CD14-positive monocyte (primary cell): ENCODE results near the gene PTK6. TPM values are rescaled to one million over a fixed set of nuclear protein-coding genes. Genes with fewer than 3 reads are reported as not detected.

Experiments used
- DNase-seq, 3 donors: peaks; one replicate each; pipeline ENCODE4 v3.0.0-alpha.2; 2011 to 2022
- H2AFZ ChIP-seq: 2 replicates; pipeline ENCODE4 v1.6.0; 2012; ENCODE audit warnings: mild to moderate bottlenecking, low read depth, low read length, inconsistent platforms; ENCODE audit not compliant: insufficient read depth, poor library complexity, severe bottlenecking
- H3K27ac ChIP-seq, 2 donors: 1 replicate in 1 of 2; 2 replicates in 1 of 2; pipeline ENCODE4 v1.5.1; 2012 to 2013; ENCODE audit warnings: low read length in 2 of 2, control low read depth in 1 of 2, inconsistent platforms in 1 of 2, low read depth in 1 of 2, mild to moderate bottlenecking in 1 of 2
- H3K27me3 ChIP-seq, 2 donors: one replicate each; pipeline versions ENCODE4 v1.6.0 to v1.6.1; 2011 to 2013; ENCODE audit warnings: low read length in 2 of 2; ENCODE audit not compliant: control insufficient read depth in 2 of 2, insufficient read depth in 2 of 2
- H3K36me3 ChIP-seq, 2 donors: replicated peaks in 1 of 2; 1 replicate in 1 of 2; 2 replicates in 1 of 2; pipeline versions ENCODE4 v1.5.1 to v1.6.1; 2012 to 2013; ENCODE audit warnings: low read length in 2 of 2, control low read depth in 1 of 2, inconsistent platforms in 1 of 2, mild to moderate bottlenecking in 1 of 2; ENCODE audit not compliant: insufficient read depth in 2 of 2, control insufficient read depth in 1 of 2
- H3K4me1 ChIP-seq, 2 donors: 1 replicate in 1 of 2; 2 replicates in 1 of 2; pipeline versions ENCODE4 v1.5.1 to v1.6.1; 2012 to 2013; ENCODE audit warnings: low read length in 2 of 2, control low read depth in 1 of 2, inconsistent platforms in 1 of 2, mild to moderate bottlenecking in 1 of 2, moderate library complexity in 1 of 2; ENCODE audit not compliant: insufficient read depth in 2 of 2, control insufficient read depth in 1 of 2
- H3K4me2 ChIP-seq: replicated peaks from 2 replicates; pipeline ENCODE3; 2012; ENCODE audit warnings: low read length, moderate library complexity, mild to moderate bottlenecking; ENCODE audit not compliant: poor library complexity, severe bottlenecking; ENCODE audit errors: extremely low read depth
- H3K4me3 ChIP-seq, 3 experiments: fragments of 200-600 bp in 1 of 3; sonication (generic) in 1 of 3; replicated peaks in 1 of 3; 1 replicate in 2 of 3; 2 replicates in 1 of 3; pipeline ENCODE4 v1.5.1; 2011 to 2013; ENCODE audit warnings: low read length in 3 of 3, mild to moderate bottlenecking in 3 of 3, control low read depth in 2 of 3, low read depth in 2 of 3, inconsistent platforms in 1 of 3, moderate library complexity in 1 of 3
- H3K79me2 ChIP-seq: 2 replicates; pipeline ENCODE4 v1.6.0; 2012; ENCODE audit warnings: mild to moderate bottlenecking, control low read depth, inconsistent platforms, low read length, moderate library complexity; ENCODE audit not compliant: insufficient read depth
- H3K9ac ChIP-seq: 2 replicates; pipeline ENCODE4 v1.6.0; 2017; ENCODE audit warnings: low read length, mild to moderate bottlenecking; ENCODE audit not compliant: insufficient read depth, poor library complexity, severe bottlenecking
- H3K9me3 ChIP-seq, 2 donors: replicated peaks in 1 of 2; 1 replicate in 1 of 2; 2 replicates in 1 of 2; pipeline versions ENCODE4 v1.5.1 to v1.6.1; 2012 to 2013; ENCODE audit warnings: low read length in 2 of 2, control low read depth in 1 of 2; ENCODE audit not compliant: control insufficient read depth in 1 of 2, insufficient read depth in 1 of 2
- H4K20me1 ChIP-seq: 2 replicates; pipeline ENCODE4 v1.6.0; 2012; ENCODE audit warnings: mild to moderate bottlenecking, low read length, control low read depth, moderate library complexity; ENCODE audit not compliant: insufficient read depth
- H3K27ac Mint-ChIP-seq, 7 donors: one replicate each; pipeline ENCODE4 v1.8.0; 2020; ENCODE audit warnings: mild to moderate bottlenecking in 7 of 7, mixed read lengths in 7 of 7, moderate library complexity in 6 of 7, inconsistent platforms in 2 of 7
- H3K27me3 Mint-ChIP-seq, 3 donors: one replicate each; pipeline ENCODE4 v1.8.0; 2021 to 2022; ENCODE audit warnings: low read depth in 3 of 3, mild to moderate bottlenecking in 3 of 3, mixed read lengths in 3 of 3, moderate library complexity in 3 of 3, inconsistent platforms in 1 of 3
- H3K36me3 Mint-ChIP-seq, 2 donors: one replicate each; pipeline ENCODE4 v1.8.0; 2020; ENCODE audit warnings: mixed read lengths in 2 of 2, inconsistent platforms in 1 of 2, mild to moderate bottlenecking in 1 of 2
- H3K4me1 Mint-ChIP-seq: one replicate; pipeline ENCODE4 v1.8.0; 2020; ENCODE audit warnings: mild to moderate bottlenecking, mixed read lengths
- H3K4me3 Mint-ChIP-seq, 2 donors: one replicate each; pipeline ENCODE4 v1.8.0; 2020; ENCODE audit warnings: mild to moderate bottlenecking in 2 of 2, mixed read lengths in 2 of 2, moderate library complexity in 1 of 2
- H3K9me3 Mint-ChIP-seq, 7 donors: one replicate each; pipeline ENCODE4 v1.8.0; 2020 to 2022; ENCODE audit warnings: mixed read lengths in 7 of 7, mild to moderate bottlenecking in 6 of 7, moderate library complexity in 6 of 7, inconsistent platforms in 2 of 7
- CTCF ChIP-seq: fragments of 200-600 bp; IDR thresholded peaks from one replicate; pipeline ENCODE4 v1.8.0; 2022; ENCODE audit warnings: antibody characterized with exemption, mild to moderate bottlenecking
- whole genome bisulfite sequencing: methylation state at CpG from one replicate; pipeline ENCODE4 v1.1.5; 2013; ENCODE audit warnings: missing lambda C conversion rate; ENCODE audit not compliant: insufficient coverage; 5-methylcytosine and 5-hydroxymethylcytosine counted together
- intact Hi-C, 2 donors: fragments of 100-400 bp; cut with micrococcal nuclease; formaldehyde crosslinking; loops; one replicate each; pipeline versions ENCODE4 v1.15.0 to v1.15.1; 2023
- polyA plus RNA-seq, 3 donors: library from polyadenylated mRNA; depleted of rRNA in 1 of 3; unstranded in 2 of 3; stranded (reverse) in 1 of 3; fragments of 300-500 nt in 2 of 3; fragments of >200 nt in 1 of 3; fragmentation: Illumina TruSeq in 2 of 3; gene quantifications; 1 replicate in 2 of 3; 2 replicates in 1 of 3; pipeline ENCODE4 v1.2.3, GENCODE V29; 2012 to 2021

The PTK6 gene
- polyA plus RNA-seq, 3 donors, result 0.66 to 4.1 (median 1.5) TPM

GRCh38 chr20:63544958-63545516 lies 7.9 kb upstream of the PTK6 start:
- no peak overlapping the region for H3K4me3 Mint-ChIP-seq
- no peak overlapping the region for H3K4me2 ChIP-seq
- H3K36me3 ChIP-seq, result no peaks in the 10 kb centered on the region
- no peaks in the 10 kb centered on the region for H3K36me3 Mint-ChIP-seq
- intact Hi-C loops, result no loop called here
- DNase-seq, result no peak
- H3K9me3 Mint-ChIP-seq, result peaks cover 0 to 2% (median 0%) of the 10 kb centered on the region in 7 donors
- no peaks in the 10 kb centered on the region for H3K79me2 ChIP-seq
- no peak overlapping the region for H3K27ac Mint-ChIP-seq
- TF ChIP-seq CTCF, result no peak
- H4K20me1 ChIP-seq, result no peaks in the 10 kb centered on the region
- H3K9me3 ChIP-seq, result no peaks in the 10 kb centered on the region
- WGBS, result 81% methylated on average over 18 of the region's 19 CpGs
- no peaks in the 10 kb centered on the region for H3K4me1 ChIP-seq
- peaks cover 23 to 63% (median 36%) of the 10 kb centered on the region in 3 donors for H3K27me3 Mint-ChIP-seq
- H3K4me3 ChIP-seq, result no peak overlapping the region
- H3K4me1 Mint-ChIP-seq, result peaks cover 2% of the 10 kb centered on the region
- H3K27ac ChIP-seq, result no peak overlapping the region
- H3K9ac ChIP-seq, result no peak overlapping the region
- no peak overlapping the region for H2AFZ ChIP-seq
- H3K27me3 ChIP-seq, result peaks cover 0 to 42% of the 10 kb centered on the region in 2 donors

- H3K9me3 ChIP-seq, result no peaks in the 10 kb centered on the region
- H3K27ac ChIP-seq, result no peak overlapping the region
- intact Hi-C loops, result no loop called here
- H3K36me3 ChIP-seq, result no peaks in the 10 kb centered on the region
- H4K20me1 ChIP-seq, result no peaks in the 10 kb centered on the region
- no peaks in the 10 kb centered on the region for H3K79me2 ChIP-seq
- Mint-ChIP-seq H3K27ac (peak overlapping the region in 1 of 7 donors; percentile 72), H3K9me3 (peaks cover 0 to 1% (median 0%) of the 10 kb centered on the region in 7 donors), H3K4me1 (peaks cover 2% of the 10 kb centered on the region), H3K36me3 (no peaks in the 10 kb centered on the region), H3K27me3 (peaks cover 23 to 61% (median 31%) of the 10 kb centered on the region in 3 donors), H3K4me3 (no peak overlapping the region)
- no peak for DNase-seq
- no peak overlapping the region for H3K4me3 ChIP-seq
- 86% methylated on average over 26 of the region's 27 CpGs for WGBS
- H2AFZ ChIP-seq, result no peak overlapping the region
- peaks cover 0 to 43% of the 10 kb centered on the region in 2 donors for H3K27me3 ChIP-seq
- H3K9ac ChIP-seq, result no peak overlapping the region
- H3K4me2 ChIP-seq, result no peak overlapping the region
- H3K4me1 ChIP-seq, result no peaks in the 10 kb centered on the region
- TF ChIP-seq CTCF, result no peak
These were observed 7.2 kb upstream of the PTK6 start for GRCh38 chr20:63544241-63544957.
